Urothelium cell line (cell line): ENCODE results near the gene MIER2.
A peak's percentile ranks its signal among the peaks of the same experiment; 100 is the strongest.
"Not testable (repeated sequence)": the region's sequence is repeated elsewhere in the genome, so short reads cannot be mapped to it uniquely, and the experiment has no call there.

ENCODE experiments used
- DNase-seq: peaks from one replicate; pipeline ENCODE4 v3.0.0; 2011; ENCODE audit warnings: low spot score, mixed read lengths
- FAIRE-seq: peaks from 2 replicates; lab custom pipeline; 2011; peaks lifted over from hg19 to GRCh38; lab: Jason Lieb, UNC

MIER2 gene

DNA sequence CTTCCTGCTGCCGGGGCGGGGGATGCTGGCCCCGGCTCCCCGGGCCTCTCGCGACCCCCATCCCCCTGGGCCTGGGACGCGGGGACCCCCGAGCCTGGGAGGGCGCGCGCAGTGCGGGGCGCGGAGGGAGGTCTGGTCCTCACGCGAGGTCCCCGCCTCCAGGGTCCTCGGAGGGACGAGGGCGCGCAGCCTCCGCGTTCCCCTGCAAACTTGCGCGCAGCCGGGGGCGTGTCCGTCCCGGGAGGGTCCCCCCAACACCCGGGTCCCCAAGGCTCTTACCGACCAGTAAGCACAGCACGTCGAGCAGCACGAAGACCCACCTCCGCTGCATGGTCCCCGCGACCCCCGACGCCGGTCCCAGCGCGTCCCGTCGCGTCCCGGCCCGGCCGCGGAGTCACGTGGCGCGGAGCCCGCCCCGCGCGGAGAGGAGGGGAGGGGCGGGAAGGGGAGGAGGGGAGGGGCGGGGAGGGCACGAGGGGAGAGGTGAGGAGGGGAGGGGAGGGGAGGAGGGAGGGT is 53.5 kb downstream of the MIER2 start, which contains the start of gene PLPP2:
Gene PLPP2 (minus strand): TSS at position 398 of the 516 bp plus-strand sequence. CDS start 67 bp downstream, at position 331.
- FAIRE-seq (peak; percentile 5), DNase-seq (peak; percentile 56)

GRCh38 chr19:290372-291005 is 54.1 kb downstream of the MIER2 start:
- no peak for FAIRE-seq
- DNase-seq: peak; percentile 57

GRCh38 chr19:289651-290371 is 54.8 kb downstream of the MIER2 start:
- DNase-seq (peak; percentile 68), FAIRE-seq (no peak)

DNA sequence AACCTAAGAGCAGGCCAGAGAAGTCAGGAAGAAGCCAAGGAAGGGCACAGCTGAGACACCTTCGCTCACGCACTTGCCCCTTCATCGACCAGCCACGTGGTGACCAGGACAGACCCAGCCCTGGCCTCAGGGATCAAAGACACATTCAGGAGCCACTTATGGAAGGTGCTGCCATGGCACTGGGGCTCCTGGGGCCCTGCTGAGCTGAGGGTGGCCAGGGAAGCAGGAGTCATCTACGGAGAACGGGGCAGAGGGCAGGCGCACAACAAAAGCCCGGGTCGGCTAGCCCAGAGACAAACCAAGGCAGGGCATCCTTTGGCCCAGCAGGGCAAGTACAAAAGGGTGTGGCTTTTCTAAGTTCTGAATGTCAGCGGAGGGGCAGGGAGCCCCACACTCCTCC is 55.7 kb downstream of the MIER2 start:
- FAIRE-seq (no peak), DNase-seq (no peak)

- no peak for FAIRE-seq
- no peak for DNase-seq
Observed at GRCh38 chr19:287381-287871, 57.2 kb downstream of the MIER2 start.

- DNase-seq (no peak), FAIRE-seq (no peak)
Observed at GRCh38 chr19:283395-283794, 61.2 kb downstream of the MIER2 start.

DNA sequence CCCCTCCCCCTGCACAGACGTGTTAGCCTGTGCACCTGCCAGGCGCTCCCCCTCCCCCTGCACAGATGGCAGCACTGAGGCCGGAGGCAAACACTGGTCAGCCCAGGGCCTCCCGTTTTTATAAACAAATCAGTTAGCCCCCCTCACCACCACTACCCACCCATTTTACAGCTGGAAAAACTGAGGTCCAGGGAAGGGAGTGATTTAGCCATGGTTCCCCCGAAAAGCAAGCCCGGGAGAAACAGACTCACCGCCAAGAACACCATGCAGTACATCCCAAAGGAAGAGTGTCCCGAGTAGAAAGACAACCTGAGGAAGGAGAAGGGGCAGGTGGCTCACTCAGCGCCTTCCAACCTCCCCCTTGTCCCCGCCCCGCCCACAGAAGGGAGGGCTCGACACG is 62.1 kb downstream of the MIER2 start:
- DNase-seq: no peak

DNA sequence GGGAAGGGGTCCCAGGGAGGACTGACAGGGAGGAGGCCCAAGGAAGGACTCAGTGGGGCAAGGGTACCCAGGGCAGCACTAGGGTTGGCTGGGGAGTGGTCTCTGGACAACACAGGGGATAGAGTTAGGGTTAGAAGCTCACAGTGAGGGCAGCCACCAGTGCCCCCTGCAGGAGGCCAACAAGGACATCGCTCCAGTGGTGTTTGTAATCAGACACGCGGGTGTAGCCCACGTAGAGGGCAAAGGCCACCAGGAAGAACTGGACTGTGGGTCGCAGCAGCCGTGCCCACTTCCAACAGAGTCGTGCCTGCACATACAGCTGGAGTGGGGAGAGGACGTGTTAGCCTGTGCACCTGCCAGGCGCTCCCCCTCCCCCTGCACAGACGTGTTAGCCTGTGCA is 62.6 kb downstream of the MIER2 start:
- DNase-seq (no peak), FAIRE-seq (no peak)

More for the DNA sequence above, 62.1 kb downstream of the MIER2 start:
- no peak for FAIRE-seq

DNA sequence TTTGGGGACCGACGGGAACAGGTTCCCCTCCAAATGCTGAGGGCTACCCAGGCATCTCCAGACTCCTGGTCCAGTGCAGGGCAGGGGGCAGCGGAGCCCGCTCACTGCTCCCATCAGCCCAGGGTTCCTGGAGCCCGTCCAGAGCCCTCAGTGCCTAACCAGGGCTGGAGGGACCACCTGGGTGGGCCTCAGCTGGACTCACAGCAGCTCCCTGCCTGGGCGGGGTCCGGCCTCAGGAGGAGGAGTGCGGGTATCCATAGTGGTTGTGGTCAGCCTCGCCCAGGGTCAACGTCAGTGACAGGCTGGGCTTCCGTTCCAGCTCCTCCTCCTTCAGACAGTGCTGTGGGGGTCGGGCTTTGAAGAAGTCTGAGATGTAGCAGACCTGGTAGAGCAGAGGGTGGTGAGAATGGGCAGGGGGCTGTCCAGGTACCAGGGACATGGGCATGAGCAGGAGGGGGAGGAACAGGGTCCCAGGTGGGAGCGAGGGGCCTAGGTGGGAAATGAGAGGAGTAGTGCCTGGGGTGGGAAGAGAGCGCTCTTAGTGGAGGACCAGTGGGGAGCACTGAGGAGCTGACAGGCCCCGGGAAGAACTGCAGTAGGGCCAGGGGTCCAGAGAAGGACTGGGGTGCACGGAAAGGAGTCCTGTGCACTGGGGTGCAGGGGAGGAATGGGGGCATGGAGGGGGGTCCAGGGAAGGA is 63.3 kb downstream of the MIER2 start:
- no peak for FAIRE-seq
- no peak for DNase-seq

- DNase-seq (no peak), FAIRE-seq (no peak)
Observed at GRCh38 chr19:280541-281009, 64.0 kb downstream of the MIER2 start.

- FAIRE-seq (no peak), DNase-seq (no peak)
Observed at GRCh38 chr19:279656-280055, 64.9 kb downstream of the MIER2 start.

- no peak for FAIRE-seq
Observed at GRCh38 chr19:279231-279630, 65.4 kb downstream of the MIER2 start.

GRCh38 chr19:277581-278165 is 66.9 kb downstream of the MIER2 start:
- FAIRE-seq (no peak), DNase-seq (no peak)

More at GRCh38 chr19:279231-279630, 65.4 kb downstream of the MIER2 start:
- no peak for DNase-seq

DNA sequence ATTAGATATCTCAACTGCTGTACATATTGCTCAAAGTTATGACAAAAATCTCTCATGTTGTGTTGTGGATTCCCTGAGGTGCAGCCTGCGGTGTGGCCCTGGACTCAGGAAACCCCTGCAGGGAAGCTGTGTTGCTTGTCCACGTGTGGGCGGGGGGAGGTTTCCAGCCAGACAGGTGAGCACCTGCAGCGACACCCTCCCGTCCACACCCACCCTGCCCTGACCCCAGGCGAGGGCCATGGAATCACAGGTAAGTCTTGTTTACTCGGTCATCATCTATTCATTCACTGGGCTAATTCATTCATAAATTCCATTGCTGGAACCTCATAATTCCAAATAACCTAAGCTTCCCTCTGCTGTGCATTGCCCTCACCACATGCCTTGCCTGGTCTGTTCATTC is 67.5 kb downstream of the MIER2 start:
- FAIRE-seq (no peak), DNase-seq (no peak)

- DNase-seq (no peak), FAIRE-seq (no peak)
Observed at GRCh38 chr19:275958-276646, 68.5 kb downstream of the MIER2 start.

DNA sequence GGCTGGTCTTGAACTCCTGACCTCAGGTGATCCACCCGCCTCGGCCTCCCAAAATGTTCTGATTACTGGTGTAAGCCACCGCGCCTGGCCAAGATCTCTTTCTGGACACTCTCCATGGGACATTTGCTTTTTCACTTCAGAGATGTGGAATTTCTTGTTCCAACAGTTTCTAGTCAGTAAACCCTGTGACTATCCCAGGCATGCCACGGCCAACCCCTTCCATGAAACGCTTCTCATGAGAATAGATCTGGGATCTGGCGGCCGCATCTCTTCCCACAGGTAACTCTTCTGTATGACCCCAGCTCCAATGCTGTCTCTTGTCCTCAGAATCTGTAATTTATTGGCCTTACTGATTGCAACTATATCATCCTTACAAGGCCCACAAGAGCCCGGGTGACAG is 69.6 kb downstream of the MIER2 start:
- DNase-seq (no peak), FAIRE-seq (no peak)

- DNase-seq (no peak), FAIRE-seq (no peak)
Observed at GRCh38 chr19:273393-273792, 71.2 kb downstream of the MIER2 start.

- no peak for FAIRE-seq
Observed at GRCh38 chr19:271856-272255, 72.7 kb downstream of the MIER2 start.

GRCh38 chr19:270766-271318 is 73.8 kb downstream of the MIER2 start:
- not testable (repeated sequence) for DNase-seq, FAIRE-seq

More at GRCh38 chr19:271856-272255, 72.7 kb downstream of the MIER2 start:
- no peak for DNase-seq

DNA sequence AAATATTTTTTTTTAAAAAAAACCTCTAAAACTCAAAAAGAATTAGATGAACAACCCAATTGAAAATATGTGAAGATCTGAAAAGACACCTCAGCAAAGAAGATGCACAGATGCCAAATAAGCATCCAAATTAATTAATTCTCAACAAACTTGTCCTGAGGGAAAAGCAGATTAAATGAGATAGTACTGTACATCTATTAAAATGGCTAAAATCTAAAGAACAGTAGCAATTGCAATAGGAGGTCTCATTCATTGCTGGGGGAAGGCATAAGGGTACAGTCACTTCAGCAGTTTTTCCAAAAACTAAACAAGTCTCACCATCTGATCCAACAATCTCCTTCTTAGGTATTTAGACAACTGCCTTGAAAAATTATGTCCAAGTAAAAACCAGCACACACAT is 75.4 kb downstream of the MIER2 start:
- DNase-seq (no peak), FAIRE-seq (no peak)
